Measurements from ENCODE around the gene SYCP2.

Gene SYCP2

DNA sequence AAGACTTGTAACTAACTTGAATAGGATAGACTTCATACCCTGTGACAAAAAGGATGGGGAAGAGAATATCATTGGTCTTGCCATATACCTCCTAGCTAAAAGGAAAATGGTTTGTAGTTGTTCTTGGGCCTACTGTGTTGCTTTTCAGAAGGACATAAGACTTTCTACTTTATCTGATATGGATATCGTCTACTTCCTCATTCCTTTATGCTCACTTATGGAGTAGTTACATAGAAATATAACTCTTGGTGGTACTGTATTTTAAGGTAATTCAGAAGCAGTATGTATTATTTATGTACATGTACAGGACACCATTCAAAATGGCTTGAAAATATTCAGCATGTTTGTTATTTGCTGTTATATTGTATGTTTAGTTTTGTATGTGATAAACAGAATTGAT is 14.8 kb upstream of the SYCP2 start:
- TF ChIP-seq EZH2 (IDR thresholded peaks at IDR 0.05; ENCODE audit: borderline replicate concordance, low read length) = no peak
- TF ChIP-seq, protein P1, sequence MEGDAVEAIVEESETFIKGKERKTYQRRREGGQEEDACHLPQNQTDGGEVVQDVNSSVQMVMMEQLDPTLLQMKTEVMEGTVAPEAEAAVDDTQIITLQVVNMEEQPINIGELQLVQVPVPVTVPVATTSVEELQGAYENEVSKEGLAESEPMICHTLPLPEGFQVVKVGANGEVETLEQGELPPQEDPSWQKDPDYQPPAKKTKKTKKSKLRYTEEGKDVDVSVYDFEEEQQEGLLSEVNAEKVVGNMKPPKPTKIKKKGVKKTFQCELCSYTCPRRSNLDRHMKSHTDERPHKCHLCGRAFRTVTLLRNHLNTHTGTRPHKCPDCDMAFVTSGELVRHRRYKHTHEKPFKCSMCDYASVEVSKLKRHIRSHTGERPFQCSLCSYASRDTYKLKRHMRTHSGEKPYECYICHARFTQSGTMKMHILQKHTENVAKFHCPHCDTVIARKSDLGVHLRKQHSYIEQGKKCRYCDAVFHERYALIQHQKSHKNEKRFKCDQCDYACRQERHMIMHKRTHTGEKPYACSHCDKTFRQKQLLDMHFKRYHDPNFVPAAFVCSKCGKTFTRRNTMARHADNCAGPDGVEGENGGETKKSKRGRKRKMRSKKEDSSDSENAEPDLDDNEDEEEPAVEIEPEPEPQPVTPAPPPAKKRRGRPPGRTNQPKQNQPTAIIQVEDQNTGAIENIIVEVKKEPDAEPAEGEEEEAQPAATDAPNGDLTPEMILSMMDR (IDR thresholded peaks at IDR 0.05; ENCODE audit: low read length) = no peak
- Histone ChIP-seq H3K4me2 (ENCODE audit: low read length) (no peak overlapping the region), H3K4me3 (ENCODE audit: low read depth, low read length, poor library complexity, severe bottlenecking) (no peak overlapping the region), H3K9me2 (ENCODE audit: low read depth, low read length) (no peaks in the 10 kb centered on the region), H3K27me3 (ENCODE audit: insufficient read depth, low read length) (no peaks in the 10 kb centered on the region), H3K4me1 (ENCODE audit: insufficient read depth, low read length, severe bottlenecking) (peaks cover 14% of the 10 kb centered on the region), H3K36me3 (ENCODE audit: insufficient read depth, low read length) (peaks cover 20% of the 10 kb centered on the region), H4K20me1 (ENCODE audit: insufficient read depth, low read length) (no peaks in the 10 kb centered on the region), H2AFZ (ENCODE audit: low read length) (no peak overlapping the region), H3K79me2 (ENCODE audit: insufficient read depth, low read length) (no peaks in the 10 kb centered on the region), H3F3A (ENCODE audit: insufficient read depth, low read length) (no peaks in the 10 kb centered on the region), H3K9ac (ENCODE audit: low read length) (no peak overlapping the region), H3K9me3 (ENCODE audit: low read length) (no peaks in the 10 kb centered on the region), H3K27ac (ENCODE audit: low read depth, low read length, poor library complexity, severe bottlenecking) (peak overlapping the region; percentile 51)

DNA sequence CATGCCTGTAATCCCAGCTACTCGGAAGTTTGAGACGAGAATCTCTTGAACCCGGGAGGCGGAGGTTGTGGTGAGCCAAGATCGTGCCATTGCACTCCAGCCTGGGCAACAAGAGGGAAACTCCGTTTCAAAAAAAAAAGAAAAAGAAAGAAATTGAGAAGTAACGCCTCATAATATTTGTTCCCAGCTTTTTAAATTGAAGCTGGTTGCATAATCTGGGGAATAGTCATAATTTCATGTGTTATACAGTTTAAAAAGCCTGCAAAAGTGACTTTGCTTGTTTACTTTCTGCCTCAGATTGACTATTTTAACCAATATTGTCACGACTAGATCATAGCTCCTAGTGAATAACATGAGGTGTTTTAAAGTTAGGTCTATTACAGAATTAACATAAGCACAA is 13.9 kb upstream of the SYCP2 start:
- Histone ChIP-seq H3K9me2 (ENCODE audit: low read depth, low read length) (no peaks in the 10 kb centered on the region), H3K36me3 (ENCODE audit: insufficient read depth, low read length) (peaks cover 27% of the 10 kb centered on the region), H3K79me2 (ENCODE audit: insufficient read depth, low read length) (no peaks in the 10 kb centered on the region), H3K4me3 (ENCODE audit: low read depth, low read length, poor library complexity, severe bottlenecking) (no peak overlapping the region), H4K20me1 (ENCODE audit: insufficient read depth, low read length) (no peaks in the 10 kb centered on the region), H3K27me3 (ENCODE audit: insufficient read depth, low read length) (no peaks in the 10 kb centered on the region), H3F3A (ENCODE audit: insufficient read depth, low read length) (no peaks in the 10 kb centered on the region), H3K9me3 (ENCODE audit: low read length) (no peaks in the 10 kb centered on the region), H3K27ac (ENCODE audit: low read depth, low read length, poor library complexity, severe bottlenecking) (no peak overlapping the region), H3K9ac (ENCODE audit: low read length) (no peak overlapping the region), H2AFZ (ENCODE audit: low read length) (no peak overlapping the region), H3K4me2 (ENCODE audit: low read length) (no peak overlapping the region), H3K4me1 (ENCODE audit: insufficient read depth, low read length, severe bottlenecking) (peaks cover 14% of the 10 kb centered on the region)
- TF ChIP-seq, protein P1 (IDR thresholded peaks at IDR 0.05; ENCODE audit: low read length) = no peak
- no peak for TF ChIP-seq EZH2 (IDR thresholded peaks at IDR 0.05; ENCODE audit: borderline replicate concordance, low read length)

DNA sequence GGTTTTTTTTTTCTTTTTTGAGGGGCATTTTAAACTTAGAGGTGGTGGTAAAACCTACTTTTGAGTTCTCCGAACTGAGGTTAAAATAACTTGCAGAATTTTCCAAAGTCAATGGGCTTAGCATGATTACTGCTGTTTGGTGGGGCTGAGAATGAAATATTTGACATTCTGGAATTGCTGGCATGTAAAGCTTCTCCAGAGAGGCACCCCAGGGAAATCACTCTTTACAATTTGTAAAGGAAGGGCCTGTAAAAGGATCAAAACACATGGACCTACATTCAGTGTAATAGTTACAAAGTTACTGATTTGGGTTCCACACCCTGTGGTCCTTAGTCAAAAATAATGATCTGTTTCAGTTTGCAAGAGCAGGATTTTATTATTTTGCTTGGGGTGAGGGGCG is 12.3 kb upstream of the SYCP2 start:
- H4K20me1 ChIP-seq (ENCODE audit: insufficient read depth, low read length) = no peaks in the 10 kb centered on the region
- no peak overlapping the region for H3K9ac ChIP-seq (ENCODE audit: low read length)
- H2AFZ ChIP-seq (ENCODE audit: low read length) = no peak overlapping the region
- peaks cover 27% of the 10 kb centered on the region for H3K36me3 ChIP-seq (ENCODE audit: insufficient read depth, low read length)
- H3K4me1 ChIP-seq (ENCODE audit: insufficient read depth, low read length, severe bottlenecking) = peaks cover 26% of the 10 kb centered on the region
- H3K9me3 ChIP-seq (ENCODE audit: low read length) = no peaks in the 10 kb centered on the region
- no peak overlapping the region for H3K27ac ChIP-seq (ENCODE audit: low read depth, low read length, poor library complexity, severe bottlenecking)
- H3K9me2 ChIP-seq (ENCODE audit: low read depth, low read length) = no peaks in the 10 kb centered on the region
- no peaks in the 10 kb centered on the region for H3F3A ChIP-seq (ENCODE audit: insufficient read depth, low read length)
- H3K27me3 ChIP-seq (ENCODE audit: insufficient read depth, low read length) = no peaks in the 10 kb centered on the region
- no peak for TF ChIP-seq EZH2 (IDR thresholded peaks at IDR 0.05; ENCODE audit: borderline replicate concordance, low read length)
- TF ChIP-seq, protein P1 (IDR thresholded peaks at IDR 0.05; ENCODE audit: low read length) = no peak
- H3K79me2 ChIP-seq (ENCODE audit: insufficient read depth, low read length) = no peaks in the 10 kb centered on the region
- H3K4me3 ChIP-seq (ENCODE audit: low read depth, low read length, poor library complexity, severe bottlenecking) = no peak overlapping the region
- no peak overlapping the region for H3K4me2 ChIP-seq (ENCODE audit: low read length)
